Activated CD4-positive, alpha-beta T cell treated with anti-CD3 and anti-CD28 coated beads, Interleukin-2, amount 10 ng/mL, durations not matched to agents 24 days and 14 days (primary cell): ENCODE results near the gene CERS6. TPM values are rescaled to one million over a fixed set of nuclear protein-coding genes. Genes with fewer than 3 reads are reported as not detected.
"Not testable (repeated sequence)": the region's sequence is repeated elsewhere in the genome, so short reads cannot be mapped to it uniquely, and the experiment has no call there.

ENCODE experiments used
- DNase-seq: peaks from one replicate; pipeline ENCODE4 v3.0.0; 2022
- H3K27ac Mint-ChIP-seq: one replicate; pipeline ENCODE4 v1.8.0; 2022; ENCODE audit warnings: mild to moderate bottlenecking, mixed read lengths
- H3K27me3 Mint-ChIP-seq: one replicate; pipeline ENCODE4 v1.8.0; 2022; ENCODE audit warnings: mixed read lengths
- H3K36me3 Mint-ChIP-seq: one replicate; pipeline ENCODE4 v1.8.0; 2022; ENCODE audit warnings: low read depth, mild to moderate bottlenecking, mixed read lengths
- H3K4me1 Mint-ChIP-seq: one replicate; pipeline ENCODE4 v1.8.0; 2021; ENCODE audit warnings: mixed read lengths
- H3K4me3 Mint-ChIP-seq: one replicate; pipeline ENCODE4 v1.8.0; 2022; ENCODE audit warnings: mild to moderate bottlenecking, moderate library complexity, mixed read lengths
- H3K9me3 Mint-ChIP-seq: one replicate; pipeline ENCODE4 v1.8.0; 2021; ENCODE audit warnings: mixed read lengths
- intact Hi-C: fragments of 100-400 bp; cut with micrococcal nuclease; formaldehyde crosslinking; loops from one replicate; pipeline ENCODE4 v1.15.1; 2023
- total RNA-seq: library from RNA; stranded (reverse); gene quantifications from 2 replicates; pipeline ENCODE4 v1.2.3, GENCODE V29; 2022

CERS6 gene
- total RNA-seq, 1 donor from 2014 or later = 25.3 TPM

DNA sequence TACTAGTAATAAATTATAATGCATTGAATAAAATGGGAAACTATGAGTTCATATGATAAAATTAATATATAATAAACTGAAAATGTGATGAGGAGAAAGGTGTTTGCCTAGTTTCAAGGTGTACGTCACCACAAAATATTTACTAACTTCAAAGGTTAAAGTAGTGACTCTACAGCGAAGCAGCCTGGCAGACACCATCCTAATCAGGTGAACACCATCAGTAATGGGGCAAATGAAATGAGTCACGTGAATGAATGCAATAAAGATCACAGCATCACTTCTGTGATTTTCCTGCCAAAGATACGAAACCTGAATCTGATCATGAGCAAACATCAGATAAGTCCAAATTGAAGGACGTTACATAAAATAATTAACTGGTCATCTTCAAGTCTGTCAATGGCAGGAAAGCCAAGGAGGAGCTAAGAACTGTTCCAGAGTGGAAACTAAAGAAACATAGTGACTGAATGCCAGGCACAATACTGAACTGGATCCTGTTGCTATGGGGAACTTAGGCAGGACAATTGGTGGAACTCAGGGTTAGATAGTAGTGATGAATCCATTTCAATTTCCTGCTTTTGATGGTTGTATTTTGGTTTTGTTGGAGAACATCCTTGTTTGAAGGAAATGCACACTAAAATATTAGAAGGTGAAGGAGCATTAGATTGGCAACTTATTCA lies 334.3 kb downstream of the CERS6 start:
- Mint-ChIP-seq H3K27me3 (peaks cover 1% of the 10 kb centered on the region), H3K36me3 (no peaks in the 10 kb centered on the region), H3K4me3 (no peak overlapping the region), H3K4me1 (no peaks in the 10 kb centered on the region), H3K9me3 (peaks cover 6% of the 10 kb centered on the region), H3K27ac (no peak overlapping the region)
- intact Hi-C loops = no loop called here
- DNase-seq = no peak

DNA sequence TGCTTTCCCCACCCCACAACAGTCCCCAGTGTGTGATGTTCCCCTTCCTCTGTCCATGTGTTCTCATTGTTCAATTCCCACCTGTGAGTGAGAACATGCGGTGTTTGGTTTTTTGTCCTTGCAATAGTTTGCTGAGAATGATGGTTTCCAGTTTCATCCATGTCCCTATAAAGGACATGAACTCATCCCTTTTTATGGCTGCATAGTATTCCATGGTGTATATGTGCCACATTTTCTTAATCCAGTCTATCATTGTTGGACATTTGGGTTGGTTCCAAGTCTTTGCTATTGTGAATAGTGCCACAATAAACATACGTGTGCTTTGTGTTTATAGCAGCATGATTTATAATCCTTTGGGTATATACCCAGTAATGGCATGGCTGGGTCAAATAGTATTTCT lies 335.1 kb downstream of the CERS6 start:
- DNase-seq, H3K27me3 Mint-ChIP-seq, intact Hi-C loops, H3K36me3 Mint-ChIP-seq, H3K4me1 Mint-ChIP-seq, H3K4me3 Mint-ChIP-seq, H3K27ac Mint-ChIP-seq, H3K9me3 Mint-ChIP-seq: not testable (repeated sequence)

DNA sequence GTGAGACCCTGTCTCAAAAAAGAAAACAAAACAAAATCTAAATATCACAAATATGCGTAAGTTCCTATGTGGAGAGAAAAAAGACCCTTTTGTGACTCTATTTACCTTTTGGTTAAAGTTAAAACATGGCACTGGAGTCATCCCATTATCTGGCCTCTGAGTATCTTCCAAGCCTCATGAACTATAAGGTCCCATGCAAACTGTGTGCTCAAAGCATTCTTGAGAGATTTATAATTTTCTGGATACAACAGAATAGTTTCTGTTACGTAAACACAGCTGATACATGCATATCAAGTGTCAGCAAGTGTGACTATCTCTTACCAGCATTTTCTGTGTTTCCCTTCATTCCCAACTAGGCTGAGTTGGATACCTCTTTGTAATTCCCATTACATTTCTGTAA lies 337.5 kb downstream of the CERS6 start:
- H3K4me1 Mint-ChIP-seq = no peaks in the 10 kb centered on the region
- DNase-seq = no peak
- no peak overlapping the region for H3K27ac Mint-ChIP-seq
- peaks cover 6% of the 10 kb centered on the region for H3K9me3 Mint-ChIP-seq
- H3K4me3 Mint-ChIP-seq = no peak overlapping the region
- no peaks in the 10 kb centered on the region for H3K36me3 Mint-ChIP-seq
- intact Hi-C loops = no loop called here
- peaks cover 1% of the 10 kb centered on the region for H3K27me3 Mint-ChIP-seq

DNA sequence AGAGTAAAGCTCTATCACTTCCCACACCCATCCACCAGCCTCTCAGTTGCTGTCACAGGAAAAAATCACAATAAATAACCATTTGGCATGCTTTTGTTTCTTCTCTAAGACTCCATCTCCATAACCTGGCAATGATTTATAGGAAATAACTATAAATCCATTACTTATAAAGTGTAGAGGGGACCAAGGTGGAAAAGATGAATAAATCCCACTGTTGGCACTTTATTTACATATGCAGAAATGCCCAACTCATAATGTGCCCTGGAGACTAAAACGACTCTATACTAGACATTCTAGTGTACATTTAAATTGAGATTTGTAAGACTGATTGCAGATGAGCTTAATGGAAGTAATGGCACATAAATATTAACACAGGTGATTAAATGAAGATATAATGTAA lies 338.9 kb downstream of the CERS6 start:
- Mint-ChIP-seq H3K9me3 (peaks cover 6% of the 10 kb centered on the region), H3K27me3 (peaks cover 1% of the 10 kb centered on the region), H3K27ac (no peak overlapping the region), H3K4me3 (no peak overlapping the region), H3K36me3 (no peaks in the 10 kb centered on the region), H3K4me1 (no peaks in the 10 kb centered on the region)
- intact Hi-C loops = no loop called here
- DNase-seq = no peak

DNA sequence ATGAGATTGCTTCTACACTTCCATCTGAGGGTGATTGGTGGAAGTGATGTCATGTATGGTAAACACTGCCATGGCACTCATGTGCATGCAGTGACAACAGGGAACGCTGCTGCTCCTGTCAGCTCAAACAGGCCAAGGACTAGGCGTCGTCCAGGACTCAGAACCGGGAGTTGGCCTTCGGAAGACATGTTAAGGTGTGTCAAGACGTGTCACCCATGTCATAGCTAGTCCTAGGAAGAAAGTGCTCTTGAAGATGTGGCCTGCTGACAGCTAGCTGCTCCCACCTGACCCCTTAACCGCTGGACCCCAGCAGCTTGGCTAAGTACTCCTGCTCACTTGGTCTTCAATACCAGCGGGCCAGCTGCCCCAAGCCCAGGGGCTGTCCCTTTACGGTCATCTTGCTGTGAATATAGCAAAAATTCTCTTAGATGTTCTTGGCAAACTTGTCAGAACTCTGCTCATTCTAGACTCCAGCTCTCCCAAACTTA lies 340.1 kb downstream of the CERS6 start:
- no peak for DNase-seq
- intact Hi-C loops = no loop called here
- Mint-ChIP-seq H3K27ac (no peak overlapping the region), H3K4me1 (no peaks in the 10 kb centered on the region), H3K36me3 (no peaks in the 10 kb centered on the region), H3K27me3 (no peaks in the 10 kb centered on the region), H3K4me3 (no peak overlapping the region), H3K9me3 (peaks cover 3% of the 10 kb centered on the region)

DNA sequence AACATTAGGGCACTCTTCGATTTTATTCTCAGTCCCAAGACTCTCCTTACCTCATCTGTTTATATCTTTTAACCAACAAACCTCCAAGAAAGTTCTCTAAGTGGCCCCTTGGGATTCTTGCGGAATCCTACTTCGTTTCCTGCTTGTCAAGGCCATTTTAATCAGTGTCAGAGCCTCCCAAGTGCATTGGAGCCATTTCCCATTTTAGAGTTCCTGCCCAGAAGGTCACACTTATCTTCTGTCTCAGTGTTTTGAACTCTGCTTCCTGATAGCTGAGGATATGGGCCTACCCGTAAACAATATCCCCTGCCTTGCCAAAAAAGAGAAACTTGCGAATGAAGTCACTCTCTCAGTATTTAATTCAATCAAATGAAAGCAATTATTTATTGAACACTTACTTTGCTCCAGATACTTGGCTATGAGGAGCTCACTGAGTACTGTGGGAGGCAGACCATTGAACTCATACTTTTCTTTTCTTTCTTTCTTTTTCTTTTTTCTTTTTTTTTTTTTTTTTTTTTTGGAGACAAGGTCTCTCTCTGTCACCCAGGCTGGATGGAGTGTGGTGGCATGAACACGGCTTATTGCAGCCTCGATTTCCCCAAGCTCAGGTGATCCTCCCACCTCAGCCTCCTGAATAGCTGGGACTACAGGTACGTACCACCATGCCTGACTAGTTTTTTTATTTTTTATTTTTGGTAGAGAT lies 340.7 kb downstream of the CERS6 start:
- Mint-ChIP-seq H3K27ac (no peak overlapping the region), H3K4me1 (peaks cover 2% of the 10 kb centered on the region), H3K36me3 (no peaks in the 10 kb centered on the region), H3K9me3 (peaks cover 3% of the 10 kb centered on the region), H3K4me3 (no peak overlapping the region), H3K27me3 (no peaks in the 10 kb centered on the region)
- intact Hi-C loops = no loop called here
- DNase-seq = no peak

DNA sequence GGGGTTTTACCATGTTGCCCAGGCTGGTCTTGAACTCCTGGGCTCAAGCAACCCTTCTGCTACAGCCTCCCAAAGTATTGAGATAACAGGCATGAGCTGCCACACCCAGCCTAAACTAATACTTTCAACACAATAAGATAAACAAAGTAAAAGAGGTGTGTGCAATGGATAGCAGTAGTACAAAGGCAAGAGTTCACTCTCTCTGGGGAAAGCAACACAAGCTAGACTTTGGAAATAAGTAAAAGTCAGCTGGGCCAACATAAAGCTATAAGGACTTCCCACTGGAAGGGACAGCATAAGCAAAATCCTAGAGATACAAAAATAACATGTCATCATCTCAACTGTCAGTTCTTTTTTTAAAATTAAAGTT lies 341.2 kb downstream of the CERS6 start:
- H3K36me3 Mint-ChIP-seq = no peaks in the 10 kb centered on the region
- no peak overlapping the region for H3K27ac Mint-ChIP-seq
- no peak for DNase-seq
- H3K4me3 Mint-ChIP-seq = no peak overlapping the region
- H3K27me3 Mint-ChIP-seq = no peaks in the 10 kb centered on the region
- intact Hi-C loops = no loop called here
- peaks cover 3% of the 10 kb centered on the region for H3K9me3 Mint-ChIP-seq
- peaks cover 7% of the 10 kb centered on the region for H3K4me1 Mint-ChIP-seq

DNA sequence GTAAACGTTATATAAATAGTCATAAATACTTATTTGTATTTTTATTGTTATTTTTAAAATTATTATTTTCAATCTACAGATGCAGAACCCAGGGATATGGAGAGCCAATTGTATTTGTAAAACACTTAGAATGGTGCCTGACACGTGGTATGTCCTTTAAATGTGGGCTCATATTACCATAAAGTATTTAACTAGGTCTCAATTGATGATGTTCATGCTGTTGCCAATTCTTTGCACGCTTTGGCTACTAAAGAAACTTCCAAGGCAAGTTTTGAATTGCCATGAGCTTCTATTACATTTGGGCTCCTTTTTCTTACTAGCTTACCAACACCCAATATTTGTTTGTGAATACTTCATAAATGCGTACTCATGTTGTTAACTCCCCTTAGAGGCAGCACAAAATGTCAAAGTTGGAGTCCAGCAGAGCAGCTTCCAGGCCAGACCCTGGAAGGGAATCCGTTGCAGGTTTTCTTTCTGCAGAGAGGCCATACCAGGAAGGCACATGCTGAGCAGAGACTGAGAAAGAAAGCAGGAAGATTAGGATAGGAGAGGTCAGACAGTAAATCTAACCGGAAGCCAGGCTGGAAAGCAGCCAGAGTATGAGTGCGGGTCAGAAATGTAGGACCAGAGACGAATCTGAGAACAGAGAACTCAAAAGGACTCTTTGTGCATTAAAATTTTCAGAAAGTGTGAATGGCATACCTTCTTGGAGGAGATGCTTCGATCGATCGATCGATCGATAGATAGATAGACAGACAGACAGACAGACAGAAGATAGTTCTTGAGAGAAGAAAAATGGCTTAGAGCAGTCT lies 342.2 kb downstream of the CERS6 start:
- no peaks in the 10 kb centered on the region for H3K36me3 Mint-ChIP-seq
- no peaks in the 10 kb centered on the region for H3K27me3 Mint-ChIP-seq
- H3K27ac Mint-ChIP-seq = no peak overlapping the region
- H3K9me3 Mint-ChIP-seq = no peaks in the 10 kb centered on the region
- intact Hi-C loops = no loop called here
- H3K4me3 Mint-ChIP-seq = no peak overlapping the region
- H3K4me1 Mint-ChIP-seq = peaks cover 17% of the 10 kb centered on the region
- DNase-seq = no peak

DNA sequence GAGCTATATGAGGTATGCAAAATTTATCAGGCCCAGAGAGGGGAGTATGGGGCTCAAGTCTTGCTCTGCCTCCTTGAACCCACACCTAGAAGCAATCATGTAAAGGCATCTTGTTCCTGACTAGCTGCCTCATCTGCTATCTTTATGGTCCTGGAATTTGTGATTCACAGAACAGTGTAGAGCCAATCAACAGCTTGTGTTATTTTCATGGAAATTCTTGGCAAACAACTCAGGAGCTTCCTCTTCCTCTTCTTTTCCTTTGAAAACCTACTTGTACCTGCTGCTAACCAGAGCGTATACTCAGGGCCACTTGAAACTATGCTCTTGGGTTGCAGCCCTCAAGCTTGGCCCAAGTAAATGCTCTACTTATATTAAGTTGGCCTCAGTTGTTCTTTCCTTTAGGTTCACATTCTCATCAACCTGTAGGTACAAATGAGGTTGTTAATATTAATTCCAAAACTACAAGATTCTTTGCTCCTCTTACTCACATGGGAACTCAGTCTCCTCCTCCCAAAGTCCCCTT lies 342.9 kb downstream of the CERS6 start:
- DNase-seq = no peak
- Mint-ChIP-seq H3K36me3 (no peaks in the 10 kb centered on the region), H3K27ac (no peak overlapping the region), H3K4me1 (peaks cover 18% of the 10 kb centered on the region), H3K27me3 (no peaks in the 10 kb centered on the region), H3K9me3 (no peaks in the 10 kb centered on the region), H3K4me3 (no peak overlapping the region)
- intact Hi-C loops = no loop called here

DNA sequence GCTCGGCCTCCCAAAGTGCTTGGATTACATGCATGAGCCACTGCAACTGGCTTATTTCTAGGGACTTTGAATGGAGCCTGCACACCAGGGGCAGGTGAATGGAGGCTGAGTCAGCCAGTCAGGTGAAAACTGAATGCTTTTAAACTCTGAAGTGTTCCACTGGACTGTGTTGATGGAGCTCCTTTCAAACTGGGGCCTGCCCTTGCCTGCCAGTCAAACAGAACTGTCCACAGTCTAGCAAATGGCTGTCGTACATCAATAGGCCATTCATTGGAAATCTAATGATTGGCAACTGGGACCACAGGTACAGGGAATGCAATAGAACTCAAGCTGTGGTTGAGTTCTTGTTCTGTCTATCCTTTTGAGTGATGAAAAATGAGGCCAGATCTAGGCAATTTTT lies 345.4 kb downstream of the CERS6 start:
- Mint-ChIP-seq H3K4me3 (no peak overlapping the region), H3K27ac (no peak overlapping the region), H3K27me3 (peaks cover 3% of the 10 kb centered on the region), H3K36me3 (no peaks in the 10 kb centered on the region), H3K9me3 (no peaks in the 10 kb centered on the region), H3K4me1 (peaks cover 18% of the 10 kb centered on the region)
- DNase-seq = no peak
- intact Hi-C loops = no loop called here

DNA sequence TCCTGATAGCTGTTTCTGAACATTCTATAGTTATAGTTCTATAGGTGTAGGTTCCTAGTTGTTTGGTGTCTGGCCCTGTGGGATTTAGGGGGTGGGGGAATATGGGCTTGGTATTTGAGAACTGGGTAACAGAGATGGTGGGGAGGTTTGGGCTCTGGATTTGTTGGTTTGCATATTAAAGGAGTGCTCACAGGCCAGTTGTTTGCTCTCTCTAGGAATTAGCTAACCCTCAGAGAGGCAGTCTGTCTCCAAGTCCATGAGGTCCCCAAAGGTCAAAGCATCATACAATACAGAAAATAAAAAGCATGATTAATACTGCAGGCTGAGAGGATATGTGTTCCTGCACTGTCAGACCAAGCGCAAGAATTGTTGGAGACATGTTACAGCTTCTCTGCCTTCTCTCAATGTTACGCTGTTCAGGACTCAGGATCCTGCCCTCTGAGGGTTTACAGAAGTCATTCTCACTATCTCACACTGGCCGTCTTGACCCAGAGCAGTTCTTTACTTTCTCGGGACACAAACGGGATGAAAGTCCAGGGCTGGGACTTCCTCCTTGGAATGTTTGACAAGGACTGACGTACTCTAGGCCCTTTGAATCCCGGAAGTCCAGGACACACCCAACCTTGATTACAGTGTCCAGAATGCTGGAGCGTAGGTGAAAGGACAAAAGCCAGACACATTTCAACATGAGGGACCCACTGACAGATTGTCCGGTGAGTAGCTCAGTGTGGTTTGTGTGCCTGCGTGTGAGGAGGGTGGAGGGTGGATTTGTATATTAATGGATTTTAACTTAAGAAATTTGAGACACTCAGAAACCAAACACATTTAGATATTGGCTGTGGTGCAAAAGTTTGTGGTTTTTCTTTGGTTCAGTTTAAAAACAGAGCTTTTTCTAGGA lies 346.1 kb downstream of the CERS6 start, which contains the start of gene NOSTRIN:
NOSTRIN (plus strand) TSS at position 677 of the 898 bp plus-strand sequence; CDS start at position 687, 10 bp downstream.
- H3K4me3 Mint-ChIP-seq = no peak within 1 kb of the TSS
- peaks cover 18% of the 10 kb centered on the region for H3K4me1 Mint-ChIP-seq
- no peak for DNase-seq
- peaks cover 3% of the 10 kb centered on the region for H3K27me3 Mint-ChIP-seq
- no peak within 1 kb of the TSS for H3K27ac Mint-ChIP-seq
- no peaks in the 10 kb centered on the region for H3K36me3 Mint-ChIP-seq
- intact Hi-C loops = no loop called here
- no peaks in the 10 kb centered on the region for H3K9me3 Mint-ChIP-seq

DNA sequence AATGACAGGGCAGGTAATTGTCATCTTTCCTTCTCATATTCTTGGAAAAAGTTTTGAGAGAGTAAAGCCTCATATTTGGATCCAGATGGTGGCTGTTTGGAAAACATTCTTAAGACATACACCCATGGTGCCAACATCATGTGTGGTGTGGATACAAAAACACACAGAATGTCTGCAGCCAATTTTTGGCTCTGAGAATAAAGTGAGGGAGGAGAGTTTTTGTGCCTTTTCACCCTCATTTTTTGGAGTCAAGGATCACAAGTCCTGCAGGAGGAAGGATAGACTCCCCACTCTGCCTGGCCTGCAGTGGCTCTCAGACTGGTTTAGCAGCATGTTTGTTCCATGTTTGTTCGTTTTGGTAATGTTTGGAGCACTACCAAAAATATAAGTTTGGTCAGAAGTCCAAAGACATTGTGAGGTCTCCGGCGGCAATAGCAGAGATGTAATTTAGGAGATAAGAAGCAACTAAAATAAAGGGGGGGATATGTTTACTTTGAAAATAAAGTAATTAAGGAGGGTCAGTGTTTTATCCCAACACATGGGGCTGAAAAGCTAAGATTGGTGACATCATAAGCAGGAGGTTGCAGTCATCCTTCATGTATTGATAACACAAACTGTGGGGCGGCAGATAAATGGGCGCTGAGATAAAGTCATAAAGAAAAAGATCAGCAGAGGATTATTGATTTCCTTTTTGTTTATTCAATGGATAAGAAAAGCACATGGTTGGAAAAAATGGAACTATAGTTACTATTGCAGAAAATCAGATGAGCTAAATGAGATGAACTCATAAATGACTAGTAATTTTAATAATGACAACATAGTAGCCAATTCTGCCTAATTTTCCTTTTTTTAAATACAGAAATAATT lies 347.0 kb downstream of the CERS6 start:
- intact Hi-C loops = no loop called here
- Mint-ChIP-seq H3K36me3 (no peaks in the 10 kb centered on the region), H3K4me1 (peaks cover 18% of the 10 kb centered on the region), H3K9me3 (no peaks in the 10 kb centered on the region), H3K4me3 (no peak overlapping the region), H3K27ac (no peak overlapping the region), H3K27me3 (peaks cover 3% of the 10 kb centered on the region)
- no peak for DNase-seq
